HG02852 (cell line): Measurements from ENCODE around the gene RACK1.

Experiments
- ATAC-seq: cut with Tn5 transposase; IDR thresholded peaks from one replicate; pipeline ENCODE4 v1.9.1; 2021; ENCODE audit warnings: mild to moderate bottlenecking, moderate library complexity; ENCODE audit not compliant: unreplicated experiment

Gene RACK1

GRCh38 chr5:181199881-181200638 is 43.6 kb downstream of the RACK1 start:
- no peak for ATAC-seq

- peak; percentile 74 for ATAC-seq
Measured at GRCh38 chr5:181198905-181199519, 44.7 kb downstream of the RACK1 start.

GRCh38 chr5:181198106-181198685 is 45.5 kb downstream of the RACK1 start:
- ATAC-seq = no peak

- ATAC-seq = no peak
Measured at GRCh38 chr5:181197326-181197951, 46.3 kb downstream of the RACK1 start.

- ATAC-seq = no peak
Measured at GRCh38 chr5:181195249-181195761, 48.4 kb downstream of the RACK1 start.

GRCh38 chr5:181194489-181195248 is 49.0 kb downstream of the RACK1 start:
- ATAC-seq = no peak

- no peak for ATAC-seq
Measured at GRCh38 chr5:181193656-181194055, 50.0 kb downstream of the RACK1 start.

- ATAC-seq = no peak
Measured at GRCh38 chr5:181192337-181193046, 51.2 kb downstream of the RACK1 start.

GRCh38 chr5:181191526-181192336 is 52.0 kb downstream of the RACK1 start:
- peak; percentile 65 for ATAC-seq

GRCh38 chr5:181190711-181191525 is 52.8 kb downstream of the RACK1 start:
- peak; percentile 2 for ATAC-seq

- ATAC-seq = no peak
Measured at GRCh38 chr5:181189962-181190710, 53.6 kb downstream of the RACK1 start.

GRCh38 chr5:181189363-181189961 is 54.2 kb downstream of the RACK1 start:
- ATAC-seq = no peak

GRCh38 chr5:181188700-181189362 is 54.9 kb downstream of the RACK1 start:
- ATAC-seq = no peak

- no peak for ATAC-seq
Measured at GRCh38 chr5:181187500-181188213, 56.0 kb downstream of the RACK1 start.

- ATAC-seq = no peak
Measured at GRCh38 chr5:181186986-181187499, 56.7 kb downstream of the RACK1 start.
